Measurements from ENCODE around the gene ZNF524. TPM values are rescaled to one million over a fixed set of nuclear protein-coding genes. Genes with fewer than 3 reads are reported as not detected.
"Not testable (repeated sequence)": the region's sequence is repeated elsewhere in the genome, so short reads cannot be mapped to it uniquely, and the experiment has no call there.

The ZNF524 gene
- polyA plus RNA-seq, 5 donors = 6.0 to 11.8 (median 6.1) TPM

GRCh38 chr19:55579766-55580621 lies 20.1 kb upstream of the ZNF524 start:
- no peak for DNase-seq

DNA sequence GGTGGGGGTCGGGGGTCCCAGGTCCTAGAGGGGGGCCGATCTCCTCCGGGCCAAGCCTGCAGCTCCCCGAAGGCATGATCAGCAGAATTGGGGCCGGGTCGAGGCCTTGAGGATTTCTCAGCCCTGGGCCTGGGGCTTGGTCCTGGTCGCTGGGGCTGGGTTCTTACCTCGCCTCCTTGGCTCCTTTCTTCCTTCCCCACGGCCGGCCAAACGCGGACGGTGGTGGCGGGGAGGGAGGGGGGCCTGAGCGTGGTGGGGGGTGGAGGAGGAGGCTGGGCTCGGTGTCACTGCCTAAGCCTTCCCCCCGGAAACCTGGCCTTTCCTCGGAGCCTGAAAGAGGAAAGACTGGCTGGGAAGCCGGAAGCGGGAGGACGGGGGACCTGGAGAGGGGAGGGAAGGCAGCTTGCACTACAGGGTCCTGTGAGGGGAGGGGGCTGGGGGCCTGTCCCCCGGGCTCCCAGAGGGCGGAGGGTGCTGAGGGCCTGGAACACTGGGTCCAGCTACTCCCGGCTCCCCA lies 19.4 kb upstream of the ZNF524 start, which contains the start of gene ZNF579:
TSS of gene ZNF579 (minus strand) at position 221 of the 517 bp plus-strand sequence. CDS start 1,209 bp downstream, outside the sequence.
- DNase-seq = peak; percentile 80 to 84

DNA sequence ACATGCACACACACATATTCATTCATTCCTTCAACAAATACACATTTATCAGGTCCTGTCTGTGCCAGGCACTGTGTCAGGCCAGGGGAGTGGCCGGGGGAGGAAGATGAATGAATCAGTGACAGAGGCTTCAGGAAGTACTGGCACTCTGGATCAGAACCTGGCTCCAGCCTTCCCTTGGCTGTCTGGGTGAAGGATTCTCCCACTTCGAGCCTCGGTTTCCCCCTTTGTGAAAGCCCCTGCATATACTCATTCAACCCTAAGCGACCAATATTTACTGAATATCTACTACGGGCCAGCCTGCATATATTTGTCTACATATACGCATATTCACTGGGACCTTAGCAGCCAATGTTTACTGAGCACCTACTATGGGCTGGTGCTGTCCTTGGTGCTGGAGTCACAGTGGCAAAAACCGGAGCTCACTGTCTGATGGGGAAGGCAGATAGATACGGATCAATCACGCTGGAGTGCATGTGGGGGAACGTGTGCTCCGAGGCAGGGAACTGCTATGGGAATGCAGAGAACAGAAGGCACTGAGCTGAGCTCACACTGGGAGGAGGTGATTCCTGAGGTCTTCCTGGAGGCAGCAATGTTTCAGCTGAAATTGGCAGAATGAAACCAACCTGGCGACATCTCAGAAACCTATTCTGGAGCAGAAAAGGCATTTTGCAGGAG lies 18.8 kb upstream of the ZNF524 start:
- DNase-seq = no peak

DNA sequence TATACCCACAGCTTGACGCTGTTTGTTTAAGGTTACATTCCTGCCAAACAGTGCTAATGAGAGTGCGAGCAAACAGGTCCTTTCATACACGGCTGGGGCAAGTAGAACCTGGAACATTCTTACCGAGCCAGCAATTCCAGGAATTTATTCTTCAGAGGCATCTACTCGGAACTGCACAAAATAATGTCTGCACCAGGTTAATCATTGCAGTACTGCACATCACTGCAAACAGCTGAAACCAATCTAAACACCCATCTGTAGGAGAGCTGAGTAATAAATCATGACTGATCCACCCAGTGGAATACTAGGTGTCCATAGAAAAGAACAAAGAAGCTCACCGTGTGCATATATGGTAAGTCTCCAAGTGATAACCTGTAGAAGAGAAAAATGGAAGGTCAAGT lies 18.3 kb upstream of the ZNF524 start:
- DNase-seq = no peak

GRCh38 chr19:55582284-55582683 lies 17.8 kb upstream of the ZNF524 start:
- not testable (repeated sequence) for DNase-seq

- not testable (repeated sequence) for DNase-seq
Observed at GRCh38 chr19:55583897-55584296, 16.2 kb upstream of the ZNF524 start.

- DNase-seq = no peak
Observed at GRCh38 chr19:55584871-55585270, 15.2 kb upstream of the ZNF524 start.

- DNase-seq = peak; percentile 73 to 80
Observed at GRCh38 chr19:55585658-55586339, 14.3 kb upstream of the ZNF524 start.

GRCh38 chr19:55586976-55587668 lies 13.0 kb upstream of the ZNF524 start:
- peak; percentile 89 for DNase-seq

GRCh38 chr19:55588738-55589137 lies 11.3 kb upstream of the ZNF524 start:
- no peak for DNase-seq

GRCh38 chr19:55590109-55590508 lies 10.0 kb upstream of the ZNF524 start:
- no peak for DNase-seq

DNA sequence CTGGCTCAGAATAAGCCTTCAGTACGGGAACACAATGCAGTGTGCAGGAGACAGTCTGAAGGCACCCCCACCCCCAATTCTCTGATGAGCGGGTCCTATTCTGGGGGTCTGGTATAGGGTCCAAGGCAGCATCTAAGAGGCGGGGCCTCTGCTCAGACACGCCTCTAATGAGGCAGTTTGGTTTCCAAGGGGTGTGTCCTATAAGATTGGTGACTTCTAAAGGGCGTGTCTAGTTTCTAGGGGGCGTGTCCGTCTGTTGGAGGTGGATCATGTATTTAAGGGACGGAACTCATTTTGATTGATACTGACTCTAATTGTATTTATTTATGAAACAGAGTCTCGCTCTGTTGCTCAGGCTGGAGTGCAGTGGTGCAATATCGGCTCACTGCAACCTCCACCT lies 9.5 kb upstream of the ZNF524 start:
- no peak for DNase-seq

DNA sequence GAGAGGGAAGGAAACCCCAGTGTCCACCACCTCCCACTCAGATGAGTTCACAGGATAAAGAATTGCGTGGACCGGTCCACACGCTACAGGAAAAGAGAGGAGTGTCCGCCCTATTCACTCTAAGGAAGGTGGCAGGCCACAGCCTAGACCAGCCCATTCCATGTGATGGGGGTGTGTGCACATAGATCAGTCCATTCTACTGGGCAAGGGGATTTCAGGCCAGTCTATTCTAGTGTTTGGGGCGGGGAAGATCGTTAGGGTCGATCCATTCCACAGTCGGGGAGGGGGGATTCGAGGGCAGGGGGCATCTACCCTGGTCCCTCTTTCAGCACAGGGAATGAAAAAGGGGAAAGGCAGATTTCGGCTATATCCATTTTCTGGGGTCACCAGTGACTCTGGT lies 8.5 kb upstream of the ZNF524 start:
- no peak for DNase-seq

DNA sequence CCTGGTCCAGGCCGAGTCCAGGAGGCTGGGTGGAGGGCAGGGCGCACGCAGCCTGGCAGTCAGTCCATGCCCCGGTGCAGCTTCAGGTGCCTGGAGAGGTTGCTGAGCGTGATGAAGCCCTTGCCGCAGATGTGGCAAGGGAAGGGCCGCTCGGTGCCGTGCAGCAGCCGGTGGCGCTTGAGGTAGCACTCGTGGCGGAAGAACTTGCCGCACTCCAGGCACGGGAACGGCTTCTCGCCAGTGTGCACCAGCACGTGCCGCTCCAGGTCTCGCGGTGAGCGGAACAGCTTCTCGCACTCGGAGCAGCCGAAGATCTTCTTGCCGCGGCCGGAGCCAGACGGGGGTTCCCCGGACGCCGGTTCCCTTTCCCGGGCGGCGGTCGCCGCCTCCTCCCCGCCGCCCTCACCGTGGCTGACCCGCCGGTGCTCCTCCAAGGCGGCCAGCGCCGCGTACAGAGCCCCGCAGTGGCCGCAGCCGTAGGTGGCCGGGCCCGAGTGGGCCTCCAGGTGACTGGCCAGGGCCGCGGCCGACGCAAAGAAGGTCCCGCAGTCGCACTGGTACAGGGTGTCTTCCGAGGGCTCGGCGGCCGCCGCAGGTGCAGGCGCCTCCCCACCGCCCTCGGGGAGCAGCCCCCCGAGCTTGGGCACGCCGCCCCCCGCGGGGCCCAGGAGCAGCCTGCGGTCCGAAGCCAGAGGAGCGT lies 7.5 kb upstream of the ZNF524 start:
- no peak for DNase-seq

DNA sequence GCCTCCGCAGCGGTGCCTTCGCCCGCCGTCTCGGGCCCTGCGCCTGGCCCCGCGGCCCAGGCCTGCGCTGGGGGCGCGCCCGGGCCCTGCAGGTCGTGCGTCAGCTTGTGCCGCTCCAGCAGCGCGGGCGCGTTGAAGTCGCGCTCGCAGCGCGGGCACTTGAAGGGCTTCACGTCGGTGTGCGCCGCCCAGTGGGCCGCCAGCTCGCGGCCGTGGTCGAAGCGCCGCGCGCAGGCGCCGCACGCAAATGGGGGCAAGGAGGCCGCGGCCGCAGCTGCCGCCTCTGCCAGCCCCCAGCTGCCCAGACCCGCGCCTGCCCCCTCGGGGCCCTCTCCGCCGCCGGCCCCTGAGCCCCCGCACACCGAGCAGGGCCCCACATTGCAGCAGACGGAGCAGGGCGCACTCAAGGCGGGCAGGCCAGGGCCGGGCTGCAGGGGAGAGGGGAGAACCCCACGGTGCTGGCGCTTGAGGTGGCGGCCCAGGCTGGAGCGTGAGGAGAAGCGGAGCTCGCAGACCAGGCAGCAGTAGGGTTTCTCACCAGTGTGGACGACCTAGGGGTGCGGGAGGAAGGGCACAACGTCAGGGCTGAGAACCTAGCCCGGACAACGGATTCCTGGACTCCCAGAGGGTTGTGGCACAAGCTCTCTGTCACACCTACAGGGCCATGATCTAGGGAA lies 6.9 kb upstream of the ZNF524 start:
- DNase-seq = no peak

- no peak for DNase-seq
Observed at GRCh38 chr19:55594996-55595545, 5.0 kb upstream of the ZNF524 start.

GRCh38 chr19:55596304-55596703 lies 3.8 kb upstream of the ZNF524 start:
- no peak for DNase-seq

DNA sequence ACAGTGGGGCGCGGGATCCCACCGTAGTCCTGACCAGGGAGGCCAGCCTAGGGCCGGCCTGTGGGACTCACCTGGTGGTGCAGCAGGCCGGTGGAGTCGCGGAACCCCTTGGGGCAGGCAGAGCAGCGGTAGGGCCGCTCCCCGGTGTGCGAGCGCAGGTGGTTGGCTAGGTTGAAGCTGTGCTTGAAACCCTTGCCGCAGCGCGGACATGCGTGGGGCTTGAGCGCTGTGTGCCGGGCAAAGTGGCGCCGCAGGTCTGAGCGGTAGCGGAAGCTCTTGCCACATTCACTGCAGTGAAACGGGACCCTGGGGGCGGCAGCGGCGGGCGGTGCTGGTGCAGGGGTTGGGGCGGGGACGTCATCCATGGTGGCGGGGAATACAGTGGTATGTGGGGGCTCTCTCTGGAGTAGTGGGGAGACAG lies 2.6 kb upstream of the ZNF524 start:
- no peak for DNase-seq

GRCh38 chr19:55598034-55598433 lies 2.1 kb upstream of the ZNF524 start:
- DNase-seq = no peak
